T-cell (primary cell): ENCODE results near the gene PARG. TPM values are rescaled to one million over a fixed set of nuclear protein-coding genes. Genes with fewer than 3 reads are reported as not detected.
"Not testable (repeated sequence)": the region's sequence is repeated elsewhere in the genome, so short reads cannot be mapped to it uniquely, and the experiment has no call there.

Experiments
- ATAC-seq, 4 experiments: fragments of 200-7000 bp in 3 of 4; fragments of 150-1000 bp in 1 of 4; cut with Tn5 transposase; replicated peaks in 1 of 4; 1 replicate in 3 of 4; 2 replicates in 1 of 4; pipeline ENCODE4 v1.10.0; 2021; ENCODE audit warnings: moderate library complexity in 3 of 4, mild to moderate bottlenecking in 2 of 4, moderate number of reproducible peaks in 1 of 4
- CTCF ChIA-PET, 2 donors: fragments of 300-600 bp; sonication (Branson Sonifier 250); formaldehyde crosslinking; loops; one replicate each; lab custom pipeline; 2022; ENCODE audit warnings: antibody characterized with exemption in 2 of 2; lab: Charles Lee
- POLR2A ChIA-PET, 2 donors: fragments of 300-600 bp; sonication (Branson Sonifier 250); formaldehyde crosslinking; loops; one replicate each; lab custom pipeline; 2022; ENCODE audit warnings: antibody characterized with exemption in 2 of 2; lab: Charles Lee
- DNase-seq, 35 experiments: peaks; one replicate each; pipeline versions ENCODE4 v3.0.0 to v3.0.0-alpha.2; 2013 to 2023
- H3K27ac ChIP-seq: one replicate; pipeline ENCODE4 v1.5.1; 2013; ENCODE audit warnings: low read length
- H3K27me3 ChIP-seq, 2 experiments: replicated peaks in 1 of 2; 1 replicate in 1 of 2; 2 replicates in 1 of 2; pipeline versions ENCODE4 v1.6.1 to v1.7.0; 2013; ENCODE audit warnings: low read length in 1 of 2, mixed read lengths in 1 of 2; ENCODE audit not compliant: control insufficient read depth in 2 of 2, insufficient read depth in 2 of 2; ENCODE audit errors: extremely low read depth in 1 of 2
- H3K36me3 ChIP-seq, 2 donors: 1 replicate in 1 of 2; 2 replicates in 1 of 2; pipeline versions ENCODE4 v1.6.1 to v1.7.0; 2013; ENCODE audit warnings: low read length in 1 of 2; ENCODE audit not compliant: control insufficient read depth in 2 of 2, insufficient read depth in 1 of 2; ENCODE audit errors: extremely low read depth in 1 of 2
- H3K4me1 ChIP-seq, 2 experiments: 1 replicate in 1 of 2; 2 replicates in 1 of 2; pipeline versions ENCODE4 v1.6.1 to v1.7.0; 2013; ENCODE audit warnings: low read length in 2 of 2, mixed read lengths in 1 of 2; ENCODE audit not compliant: insufficient read depth in 2 of 2, control insufficient read depth in 1 of 2; ENCODE audit errors: extremely low read depth in 1 of 2
- H3K4me3 ChIP-seq, 2 donors: 1 replicate in 1 of 2; 2 replicates in 1 of 2; pipeline versions ENCODE4 v1.5.1 to v1.7.0; 2013; ENCODE audit warnings: mild to moderate bottlenecking in 2 of 2, low read length in 1 of 2, moderate library complexity in 1 of 2; ENCODE audit not compliant: control insufficient read depth in 1 of 2; ENCODE audit errors: extremely low read depth in 1 of 2
- H3K9me3 ChIP-seq: 2 replicates; pipeline ENCODE4 v1.7.0; 2013
- H3K27ac Mint-ChIP-seq, 2 donors: one replicate each; pipeline ENCODE4 v1.8.0; 2020 to 2021; ENCODE audit warnings: mild to moderate bottlenecking in 2 of 2, mixed read lengths in 2 of 2
- H3K27me3 Mint-ChIP-seq, 2 donors: one replicate each; pipeline ENCODE4 v1.8.0; 2021 to 2022; ENCODE audit warnings: mixed read lengths in 2 of 2
- H3K36me3 Mint-ChIP-seq: one replicate; pipeline ENCODE4 v1.8.0; 2021; ENCODE audit warnings: mixed read lengths
- H3K4me1 Mint-ChIP-seq, 3 donors: one replicate each; pipeline ENCODE4 v1.8.0; 2020 to 2022; ENCODE audit warnings: mixed read lengths in 3 of 3, mild to moderate bottlenecking in 1 of 3
- H3K4me3 Mint-ChIP-seq, 3 donors: one replicate each; pipeline ENCODE4 v1.8.0; 2020 to 2022; ENCODE audit warnings: mild to moderate bottlenecking in 3 of 3, mixed read lengths in 3 of 3, moderate library complexity in 3 of 3
- H3K9me3 Mint-ChIP-seq, 3 donors: one replicate each; pipeline ENCODE4 v1.8.0; 2020 to 2022; ENCODE audit warnings: mixed read lengths in 3 of 3
- WGBS: methylation state at CpG from one replicate; pipeline ENCODE4 v1.1.5; 2013; ENCODE audit warnings: missing lambda C conversion rate; ENCODE audit not compliant: insufficient coverage; 5-methylcytosine and 5-hydroxymethylcytosine counted together
- total RNA-seq, 35 experiments: library from RNA in 6 of 35; stranded (reverse) in 6 of 35; fragments of 120-200 nt in 1 of 35; gene quantifications; one replicate each; pipeline versions ENCODE4 v1.2.1 to v1.2.4 and lab custom pipeline; 2013 to 2026

The PARG gene
- total RNA-seq, 5 donors from 2014 or later (not counting 1 experiment from before 2014, with no cell fraction given), result 30.2 to 34.8 (median 32.8) TPM

- H3K4me1 Mint-ChIP-seq, H3K27ac ChIP-seq, POLR2A ChIA-PET, H3K4me3 ChIP-seq, H3K4me3 Mint-ChIP-seq, H3K27ac Mint-ChIP-seq, H3K4me1 ChIP-seq, DNase-seq, H3K9me3 ChIP-seq, CTCF ChIA-PET, H3K9me3 Mint-ChIP-seq, ATAC-seq, H3K27me3 Mint-ChIP-seq, H3K27me3 ChIP-seq: not testable (repeated sequence)
- H3K36me3 Mint-ChIP-seq, result peaks cover 20% of the 10 kb centered on the region
- peaks cover 0 to 11% of the 10 kb centered on the region in 2 donors for H3K36me3 ChIP-seq
Measured at GRCh38 chr10:49916451-49916850, 25.4 kb downstream of the PARG start.

- ATAC-seq, H3K4me3 Mint-ChIP-seq, H3K4me1 ChIP-seq, H3K27me3 ChIP-seq, H3K4me1 Mint-ChIP-seq, H3K36me3 ChIP-seq, H3K27me3 Mint-ChIP-seq, H3K9me3 ChIP-seq, H3K27ac ChIP-seq, DNase-seq, H3K9me3 Mint-ChIP-seq, H3K27ac Mint-ChIP-seq, POLR2A ChIA-PET, H3K4me3 ChIP-seq, CTCF ChIA-PET: not testable (repeated sequence)
- peaks cover 19% of the 10 kb centered on the region for H3K36me3 Mint-ChIP-seq
- no CpG with 5 or more reads among the region's 1 CpG for WGBS
Measured at GRCh38 chr10:49910295-49910694, 31.5 kb downstream of the PARG start.

GRCh38 chr10:49908290-49909080 lies 33.3 kb downstream of the PARG start:
- H3K27me3 Mint-ChIP-seq, ATAC-seq, H3K27me3 ChIP-seq, DNase-seq, H3K4me3 ChIP-seq, H3K27ac ChIP-seq, H3K9me3 ChIP-seq, H3K4me1 Mint-ChIP-seq, POLR2A ChIA-PET, H3K4me1 ChIP-seq, H3K9me3 Mint-ChIP-seq, H3K27ac Mint-ChIP-seq, CTCF ChIA-PET, H3K4me3 Mint-ChIP-seq, H3K36me3 ChIP-seq: not testable (repeated sequence)
- no CpG with 5 or more reads among the region's 4 CpGs for WGBS
- peaks cover 18% of the 10 kb centered on the region for H3K36me3 Mint-ChIP-seq

- H3K27ac Mint-ChIP-seq, H3K36me3 ChIP-seq, H3K27me3 Mint-ChIP-seq, H3K27me3 ChIP-seq, H3K4me3 ChIP-seq, H3K27ac ChIP-seq, H3K9me3 Mint-ChIP-seq, ATAC-seq, H3K4me1 Mint-ChIP-seq, CTCF ChIA-PET, DNase-seq, H3K9me3 ChIP-seq, H3K4me1 ChIP-seq, POLR2A ChIA-PET, H3K4me3 Mint-ChIP-seq: not testable (repeated sequence)
- no CpG with 5 or more reads among the region's 3 CpGs for WGBS
- H3K36me3 Mint-ChIP-seq, result peaks cover 23% of the 10 kb centered on the region
Measured at GRCh38 chr10:49903829-49904228, 38.0 kb downstream of the PARG start.

- H3K4me3 Mint-ChIP-seq, H3K9me3 Mint-ChIP-seq, H3K36me3 ChIP-seq, POLR2A ChIA-PET, DNase-seq, H3K4me3 ChIP-seq, H3K4me1 ChIP-seq, H3K27me3 Mint-ChIP-seq, H3K27ac ChIP-seq, H3K9me3 ChIP-seq, CTCF ChIA-PET, H3K27me3 ChIP-seq, H3K27ac Mint-ChIP-seq, ATAC-seq, H3K4me1 Mint-ChIP-seq: not testable (repeated sequence)
- H3K36me3 Mint-ChIP-seq, result peaks cover 25% of the 10 kb centered on the region
- no CpG with 5 or more reads among the region's 3 CpGs for WGBS
Measured at GRCh38 chr10:49900406-49900805, 41.4 kb downstream of the PARG start.

GRCh38 chr10:49899999-49900398 lies 41.8 kb downstream of the PARG start:
- CTCF ChIA-PET, result not testable (repeated sequence)
- H3K36me3 Mint-ChIP-seq, result peaks cover 26% of the 10 kb centered on the region

GRCh38 chr10:49890025-49890424 lies 51.8 kb downstream of the PARG start:
- no CpG with 5 or more reads among the region's 5 CpGs for WGBS
- H3K4me3 ChIP-seq, H3K4me3 Mint-ChIP-seq, H3K27me3 ChIP-seq, H3K36me3 ChIP-seq, ATAC-seq, H3K27ac Mint-ChIP-seq, CTCF ChIA-PET, H3K9me3 ChIP-seq, H3K27ac ChIP-seq, H3K4me1 ChIP-seq, H3K4me1 Mint-ChIP-seq, H3K9me3 Mint-ChIP-seq, POLR2A ChIA-PET, DNase-seq, H3K27me3 Mint-ChIP-seq: not testable (repeated sequence)
- peaks cover 23% of the 10 kb centered on the region for H3K36me3 Mint-ChIP-seq

More at GRCh38 chr10:49899999-49900398, 41.8 kb downstream of the PARG start:
- H3K27ac ChIP-seq, H3K4me1 ChIP-seq, H3K27me3 Mint-ChIP-seq, H3K27ac Mint-ChIP-seq, POLR2A ChIA-PET, H3K4me3 Mint-ChIP-seq, ATAC-seq, H3K27me3 ChIP-seq, H3K36me3 ChIP-seq, H3K9me3 ChIP-seq, H3K9me3 Mint-ChIP-seq, DNase-seq, H3K4me1 Mint-ChIP-seq, H3K4me3 ChIP-seq: not testable (repeated sequence)
- WGBS, result no CpG with 5 or more reads among the region's 2 CpGs
